Peyer's patch (tissue), 4 donors: ENCODE data around the gene ADGRL3. TPM values are rescaled to one million over a fixed set of nuclear protein-coding genes. Genes with fewer than 3 reads are reported as not detected.
"Not testable (repeated sequence)": the region's sequence is repeated elsewhere in the genome, so short reads cannot be mapped to it uniquely, and the experiment has no call there.

Experiments
- DNase-seq, 3 donors: peaks; one replicate each; pipeline ENCODE4 v3.0.0-alpha.2; 2017 to 2019
- H3K27ac ChIP-seq, 4 donors: fragments of 200-600 bp; sonication (generic); one replicate each; pipeline ENCODE4 v1.5.1; 2016 to 2019
- H3K27me3 ChIP-seq, 2 donors: fragments of 200-600 bp; sonication (generic); one replicate each; pipeline ENCODE4 v1.5.1; 2019
- H3K36me3 ChIP-seq, 3 donors: fragments of 200-600 bp; sonication (generic); one replicate each; pipeline ENCODE4 v1.5.1; 2016 to 2019
- H3K4me1 ChIP-seq, 4 donors: fragments of 200-600 bp; sonication (generic); one replicate each; pipeline ENCODE4 v1.5.1; 2016 to 2019
- H3K4me3 ChIP-seq, 4 donors: fragments of 200-600 bp; sonication (generic); 1 replicate in 3 of 4; 2 replicates in 1 of 4; pipeline ENCODE4 v1.5.1; 2016 to 2019; ENCODE audit warnings: mild to moderate bottlenecking in 1 of 4
- H3K9me3 ChIP-seq, 4 donors: fragments of 200-600 bp; sonication (generic); one replicate each; pipeline ENCODE4 v1.5.1; 2016 to 2019; ENCODE audit warnings: mild to moderate bottlenecking in 1 of 4
- CTCF ChIP-seq, 6 experiments: fragments of 450-650 bp in 4 of 6; fragments of 200-600 bp in 2 of 6; sonication (generic) in 1 of 6; IDR thresholded peaks; one replicate each; pipeline ENCODE4 v1.5.1; 2017 to 2019; ENCODE audit warnings: antibody characterized with exemption in 6 of 6, mild to moderate bottlenecking in 3 of 6, moderate library complexity in 1 of 6
- POLR2A ChIP-seq, 2 donors: fragments of 450-650 bp; IDR thresholded peaks; one replicate each; pipeline ENCODE4 v1.5.1; 2017; ENCODE audit warnings: antibody characterized with exemption in 2 of 2, mild to moderate bottlenecking in 2 of 2, moderate library complexity in 2 of 2
- total RNA-seq, 4 donors: library from RNA; depleted of rRNA; stranded (reverse); fragments of >200 nt; gene quantifications; one replicate each; pipeline ENCODE4 v1.1.0, GENCODE V29; 2016

ADGRL3 gene
- total RNA-seq, 4 donors from 2014 or later: 3.7 to 39.6 (median 9.1) TPM

DNA sequence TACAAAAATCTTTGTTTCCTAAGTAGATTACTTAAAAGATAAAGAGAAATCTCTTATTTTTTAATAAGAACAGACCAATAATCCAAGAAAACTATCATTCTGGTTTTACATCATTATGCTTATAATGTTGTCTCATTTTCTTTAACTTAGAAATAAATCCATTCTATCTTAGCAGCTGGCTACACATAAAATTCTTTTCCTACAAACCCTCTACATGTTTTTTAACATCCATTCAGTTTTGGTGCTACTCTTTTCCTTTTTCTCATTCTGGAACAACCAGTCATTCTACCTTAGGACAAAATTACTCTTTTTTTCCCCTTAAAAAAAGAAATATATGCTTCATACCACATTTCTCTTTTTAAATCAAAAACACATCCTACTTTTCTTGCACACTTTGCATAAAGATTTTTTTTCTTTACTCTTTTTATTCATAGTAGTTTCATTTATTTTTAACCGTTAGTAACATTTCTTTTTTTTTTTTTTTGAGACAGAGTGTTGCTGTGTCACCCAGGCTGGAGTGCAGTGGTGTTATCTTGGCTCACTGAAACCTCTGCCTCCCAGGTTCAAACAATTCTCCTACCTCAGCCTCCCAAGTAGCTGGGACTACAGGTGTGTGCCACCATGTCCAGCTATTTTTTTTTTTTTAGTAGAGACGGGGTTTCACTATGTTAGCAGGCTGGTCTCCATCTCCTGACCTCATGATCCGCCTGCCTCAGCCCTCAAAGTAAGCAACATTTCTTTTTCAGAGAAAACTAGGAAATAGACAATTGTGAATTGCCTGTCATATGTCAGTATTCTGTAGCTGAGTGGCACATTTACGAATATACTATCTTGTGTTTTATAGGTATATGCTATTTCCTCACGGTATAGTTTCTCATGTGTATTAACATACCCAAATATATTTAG is 562.8 kb downstream of the ADGRL3 start:
- no peaks in the 10 kb centered on the region for H3K27me3 ChIP-seq
- H3K27ac ChIP-seq: no peak overlapping the region
- H3K4me3 ChIP-seq: no peak overlapping the region
- no peak for TF ChIP-seq CTCF (IDR thresholded peaks at IDR 0.05)
- no peak for TF ChIP-seq POLR2A (IDR thresholded peaks at IDR 0.05)
- no peaks in the 10 kb centered on the region for H3K9me3 ChIP-seq
- no peak for DNase-seq
- H3K36me3 ChIP-seq: no peaks in the 10 kb centered on the region
- no peaks in the 10 kb centered on the region for H3K4me1 ChIP-seq

DNA sequence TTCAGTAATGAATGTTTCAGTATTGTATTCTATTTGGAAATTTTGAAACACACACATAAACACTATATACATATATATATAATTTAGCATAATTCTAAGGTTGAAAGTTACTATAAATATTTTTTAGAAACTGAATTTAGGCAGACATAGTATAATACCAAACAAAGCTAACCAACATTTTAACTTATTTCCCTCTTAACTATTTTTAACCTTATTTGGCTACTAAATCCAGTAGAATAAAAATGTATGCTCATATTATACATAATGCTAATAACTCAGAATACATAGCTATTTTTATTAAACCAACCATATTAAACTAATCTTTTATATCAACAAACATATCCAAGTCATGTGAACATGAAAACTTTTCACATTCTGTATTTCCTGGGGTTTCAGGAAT is 563.6 kb downstream of the ADGRL3 start:
- H3K27me3 ChIP-seq: no peaks in the 10 kb centered on the region
- no peak overlapping the region for H3K27ac ChIP-seq
- no peaks in the 10 kb centered on the region for H3K9me3 ChIP-seq
- TF ChIP-seq CTCF (IDR thresholded peaks at IDR 0.05) (no peak), POLR2A (IDR thresholded peaks at IDR 0.05) (no peak)
- H3K4me3 ChIP-seq: no peak overlapping the region
- no peaks in the 10 kb centered on the region for H3K36me3 ChIP-seq
- DNase-seq: no peak
- no peaks in the 10 kb centered on the region for H3K4me1 ChIP-seq

DNA sequence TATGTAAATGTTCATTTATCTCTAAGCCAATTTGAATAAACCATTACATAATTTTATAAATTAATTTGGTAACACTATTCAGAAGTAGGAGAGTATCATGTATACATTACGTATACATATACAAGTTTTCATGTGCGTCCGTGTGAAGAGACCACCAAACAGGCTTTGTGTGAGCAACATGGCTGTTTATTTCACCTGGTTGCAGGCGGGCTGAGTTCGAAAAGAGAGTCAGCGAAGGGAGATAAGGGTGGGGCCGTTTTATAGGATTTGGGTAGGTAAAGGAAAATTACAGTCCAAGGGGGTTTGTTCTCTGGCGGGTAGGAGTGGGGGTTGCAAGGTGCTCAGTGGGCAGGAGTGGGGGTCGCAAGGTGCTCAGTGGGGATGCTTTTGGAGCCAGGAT is 564.0 kb downstream of the ADGRL3 start:
- not testable (repeated sequence) for H3K4me1 ChIP-seq, H3K27ac ChIP-seq, DNase-seq, H3K9me3 ChIP-seq, H3K36me3 ChIP-seq, H3K27me3 ChIP-seq, H3K4me3 ChIP-seq

GRCh38 chr4:61769444-61770167 is 569.5 kb downstream of the ADGRL3 start:
- H3K4me1 ChIP-seq, H3K4me3 ChIP-seq, H3K27ac ChIP-seq, DNase-seq, H3K36me3 ChIP-seq, H3K9me3 ChIP-seq, H3K27me3 ChIP-seq: not testable (repeated sequence)

DNA sequence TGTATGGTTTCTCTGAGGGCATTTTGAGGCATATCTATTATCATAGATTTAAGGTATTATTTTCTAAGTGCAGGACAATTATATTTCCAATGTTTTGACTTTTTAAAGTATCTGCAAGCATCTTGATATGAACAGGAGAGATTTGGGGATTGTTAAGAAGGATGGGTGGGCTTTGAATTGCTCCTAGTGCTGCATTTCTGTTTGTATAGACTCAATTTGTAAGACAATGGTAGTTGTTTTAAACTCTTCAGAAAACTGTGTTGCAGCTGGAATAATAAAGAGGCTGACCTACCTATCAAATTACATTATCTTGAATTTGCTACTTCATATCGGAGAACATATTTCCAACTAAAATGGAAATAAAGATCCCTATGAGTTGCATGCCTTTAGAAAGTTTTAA is 570.3 kb downstream of the ADGRL3 start:
- TF ChIP-seq CTCF (IDR thresholded peaks at IDR 0.05): no peak
- TF ChIP-seq POLR2A (IDR thresholded peaks at IDR 0.05): no peak
- DNase-seq: no peak
- Histone ChIP-seq H3K4me1 (no peaks in the 10 kb centered on the region), H3K27ac (no peak overlapping the region), H3K9me3 (no peaks in the 10 kb centered on the region), H3K36me3 (no peaks in the 10 kb centered on the region), H3K4me3 (no peak overlapping the region), H3K27me3 (no peaks in the 10 kb centered on the region)

DNA sequence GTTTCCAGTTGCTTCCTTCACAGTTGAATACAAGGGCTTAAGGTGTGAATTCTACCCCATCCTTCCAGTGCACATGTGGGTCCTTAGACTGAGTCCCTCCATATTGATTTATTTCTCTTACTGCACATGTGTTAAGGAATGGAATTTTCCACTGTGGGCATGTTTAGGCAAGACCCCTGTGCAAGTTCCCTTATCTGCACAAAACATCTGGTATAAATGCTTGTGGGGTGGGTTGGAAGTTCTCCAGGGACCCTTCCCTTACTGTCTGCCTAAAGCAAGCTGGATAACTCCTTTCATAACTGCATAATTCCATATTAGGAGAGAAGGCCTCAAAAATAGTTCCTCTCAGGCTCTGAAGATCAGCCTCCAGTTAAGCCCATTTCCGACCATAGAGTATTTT is 570.9 kb downstream of the ADGRL3 start:
- no peak for DNase-seq
- TF ChIP-seq POLR2A (IDR thresholded peaks at IDR 0.05) (no peak), CTCF (IDR thresholded peaks at IDR 0.05) (no peak)
- no peaks in the 10 kb centered on the region for H3K27me3 ChIP-seq

More for the DNA sequence above, 570.9 kb downstream of the ADGRL3 start:
- Histone ChIP-seq H3K27ac (no peak overlapping the region), H3K4me3 (no peak overlapping the region), H3K9me3 (no peaks in the 10 kb centered on the region), H3K36me3 (no peaks in the 10 kb centered on the region), H3K4me1 (no peaks in the 10 kb centered on the region)
